ENCODE measurements around the gene MDH2.

DNA sequence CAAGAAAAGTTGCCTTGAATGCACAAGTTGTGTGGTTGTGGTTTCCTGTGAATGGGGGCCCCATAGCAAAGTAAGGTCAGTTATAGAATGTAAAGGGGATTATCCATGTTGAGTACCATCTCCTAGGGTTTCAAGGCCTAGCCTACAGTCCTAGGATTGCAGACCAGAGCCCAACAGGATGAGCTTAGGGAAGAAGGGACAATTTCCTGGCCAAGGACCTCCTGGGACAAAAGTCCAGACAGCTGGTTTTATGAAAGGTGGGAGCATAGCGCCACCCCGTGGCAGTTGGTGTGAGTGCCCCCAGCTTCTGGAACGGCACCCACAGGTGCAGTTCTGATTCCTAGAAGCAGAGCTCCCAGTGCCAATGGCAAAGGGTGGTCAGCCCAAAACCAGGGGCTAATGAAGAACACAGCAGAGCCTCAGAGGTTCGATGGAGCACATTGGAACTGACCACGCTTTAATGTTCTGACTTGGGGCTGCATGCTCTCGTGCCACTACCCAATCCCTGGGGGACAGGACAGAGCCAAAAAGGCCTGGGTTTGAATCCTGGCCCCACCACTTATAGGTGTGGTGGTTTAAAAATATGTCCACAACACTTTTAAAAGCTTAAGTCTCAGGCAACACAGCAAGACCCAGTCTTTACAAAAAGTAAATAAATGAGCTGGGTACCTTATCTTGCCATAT lies 27.7 kb upstream of the MDH2 start:
- TF ChIP-seq GATA3 (IDR thresholded peaks at IDR 0.05; ENCODE audit: low read depth, low read length) (no peak), GATA2 (IDR thresholded peaks at IDR 0.05; ENCODE audit: low read depth, low read length) (no peak)
